Measurements from ENCODE around the gene LARP1B.

LARP1B gene

DNA sequence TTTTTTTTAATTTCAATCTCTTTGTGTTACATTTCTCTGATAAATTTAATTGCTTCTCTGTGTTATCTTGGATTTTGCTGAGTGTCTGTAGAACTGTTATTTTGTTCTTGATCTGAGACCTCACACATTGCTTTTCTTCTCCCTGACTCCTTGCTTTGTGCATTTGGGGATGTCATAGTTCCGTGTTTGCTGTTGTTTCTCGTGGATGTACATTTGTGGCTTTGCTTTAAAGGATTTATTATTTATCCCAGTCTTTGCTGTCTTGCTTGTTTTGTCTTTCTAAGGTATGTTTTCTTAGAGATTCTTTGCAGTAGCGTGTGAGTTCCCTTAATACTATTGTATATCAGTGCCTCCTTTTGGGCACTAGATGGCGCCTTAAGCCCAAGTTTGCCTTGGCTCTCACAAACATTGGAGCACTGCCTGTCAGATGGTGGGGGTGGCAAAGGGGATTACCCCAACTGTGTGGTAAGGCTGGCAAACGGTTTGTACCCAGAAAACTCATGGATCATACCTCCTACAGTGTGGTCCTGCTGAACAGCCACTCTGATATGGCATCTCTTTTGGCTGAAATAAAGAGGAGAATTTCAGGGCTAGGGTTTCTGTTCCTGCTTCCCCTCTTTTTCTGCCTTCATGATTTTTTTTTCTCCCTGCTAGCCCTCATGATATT, 130.1 kb downstream of the LARP1B start:
- TF ChIP-seq, protein P1, sequence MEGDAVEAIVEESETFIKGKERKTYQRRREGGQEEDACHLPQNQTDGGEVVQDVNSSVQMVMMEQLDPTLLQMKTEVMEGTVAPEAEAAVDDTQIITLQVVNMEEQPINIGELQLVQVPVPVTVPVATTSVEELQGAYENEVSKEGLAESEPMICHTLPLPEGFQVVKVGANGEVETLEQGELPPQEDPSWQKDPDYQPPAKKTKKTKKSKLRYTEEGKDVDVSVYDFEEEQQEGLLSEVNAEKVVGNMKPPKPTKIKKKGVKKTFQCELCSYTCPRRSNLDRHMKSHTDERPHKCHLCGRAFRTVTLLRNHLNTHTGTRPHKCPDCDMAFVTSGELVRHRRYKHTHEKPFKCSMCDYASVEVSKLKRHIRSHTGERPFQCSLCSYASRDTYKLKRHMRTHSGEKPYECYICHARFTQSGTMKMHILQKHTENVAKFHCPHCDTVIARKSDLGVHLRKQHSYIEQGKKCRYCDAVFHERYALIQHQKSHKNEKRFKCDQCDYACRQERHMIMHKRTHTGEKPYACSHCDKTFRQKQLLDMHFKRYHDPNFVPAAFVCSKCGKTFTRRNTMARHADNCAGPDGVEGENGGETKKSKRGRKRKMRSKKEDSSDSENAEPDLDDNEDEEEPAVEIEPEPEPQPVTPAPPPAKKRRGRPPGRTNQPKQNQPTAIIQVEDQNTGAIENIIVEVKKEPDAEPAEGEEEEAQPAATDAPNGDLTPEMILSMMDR (IDR thresholded peaks at IDR 0.05; ENCODE audit: low read depth, low read length, missing control alignments): peak; percentile 87
- H3K4me3 ChIP-seq (ENCODE audit: low read depth, low read length): no peak overlapping the region
- peak; percentile 40 for DNase-seq (ENCODE audit: low read depth)

DNA sequence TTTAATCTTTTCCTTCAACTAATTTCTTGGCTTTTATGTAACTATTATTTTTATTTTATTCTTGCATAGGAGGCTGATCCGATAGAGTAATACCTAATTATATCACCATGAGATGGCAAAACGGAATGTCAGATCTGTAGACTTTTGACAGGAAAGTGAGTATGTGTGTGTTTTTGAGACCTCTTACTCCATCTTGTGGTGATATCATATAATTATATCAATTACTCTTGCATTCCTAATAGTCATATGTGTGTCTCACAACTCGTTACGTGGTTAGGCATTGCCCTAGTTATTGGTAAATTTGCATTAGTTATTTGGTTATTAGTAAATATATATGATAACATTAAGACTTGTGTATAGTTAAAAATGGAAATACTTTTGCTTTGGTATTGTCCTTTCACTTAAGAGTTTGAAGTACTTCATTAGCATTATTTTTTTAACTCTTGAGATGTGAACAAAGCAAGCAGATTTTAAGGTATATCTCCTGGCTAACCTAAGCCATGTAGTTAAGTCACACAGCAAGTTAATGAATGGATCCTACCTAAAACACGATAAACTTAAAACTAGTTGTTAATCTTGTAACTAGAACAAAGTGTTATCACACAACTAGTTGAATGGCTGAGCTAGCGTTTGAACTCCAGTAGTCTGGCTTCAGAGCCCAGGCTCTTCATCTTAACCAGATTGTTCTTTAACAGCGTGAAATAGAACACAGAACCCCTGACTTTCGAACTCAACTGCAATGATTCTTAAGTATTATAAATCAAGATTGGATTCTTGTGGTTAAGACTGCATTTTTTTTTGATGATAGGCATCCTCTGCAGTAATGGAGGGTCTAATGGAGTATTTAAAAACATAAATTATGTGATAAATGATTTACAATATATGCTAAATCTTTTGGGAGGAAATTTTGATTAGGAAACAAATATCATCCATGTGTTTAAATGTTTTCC, 159.4 kb downstream of the LARP1B start:
- TF ChIP-seq, protein P1 (IDR thresholded peaks at IDR 0.05; ENCODE audit: low read depth, low read length, missing control alignments): peak; percentile 15
- no peak for DNase-seq (ENCODE audit: low read depth)
- no peak overlapping the region for H3K4me3 ChIP-seq (ENCODE audit: low read depth, low read length)

DNA sequence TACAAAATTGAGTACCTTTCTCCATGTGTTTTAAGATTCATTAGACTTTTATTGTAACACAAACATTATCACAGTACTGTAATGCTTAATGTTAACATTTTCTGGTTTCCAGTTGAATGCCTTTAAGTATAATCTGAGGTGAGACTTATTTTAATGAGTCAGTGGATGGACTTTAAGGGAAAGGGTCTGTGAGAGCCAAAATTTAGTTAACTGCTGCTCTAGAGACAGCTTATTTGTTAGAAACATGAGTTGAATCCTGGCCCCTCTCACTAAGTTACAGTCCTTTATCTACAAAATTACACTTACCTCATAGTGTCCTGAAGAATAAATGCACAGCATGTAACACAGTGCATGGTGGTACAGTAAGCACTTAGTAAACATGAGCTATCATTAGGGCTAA, 160.5 kb downstream of the LARP1B start:
- DNase-seq (ENCODE audit: low read depth): no peak
- H3K4me3 ChIP-seq (ENCODE audit: low read depth, low read length): no peak overlapping the region
- TF ChIP-seq, protein P1 (IDR thresholded peaks at IDR 0.05; ENCODE audit: low read depth, low read length, missing control alignments): no peak

DNA sequence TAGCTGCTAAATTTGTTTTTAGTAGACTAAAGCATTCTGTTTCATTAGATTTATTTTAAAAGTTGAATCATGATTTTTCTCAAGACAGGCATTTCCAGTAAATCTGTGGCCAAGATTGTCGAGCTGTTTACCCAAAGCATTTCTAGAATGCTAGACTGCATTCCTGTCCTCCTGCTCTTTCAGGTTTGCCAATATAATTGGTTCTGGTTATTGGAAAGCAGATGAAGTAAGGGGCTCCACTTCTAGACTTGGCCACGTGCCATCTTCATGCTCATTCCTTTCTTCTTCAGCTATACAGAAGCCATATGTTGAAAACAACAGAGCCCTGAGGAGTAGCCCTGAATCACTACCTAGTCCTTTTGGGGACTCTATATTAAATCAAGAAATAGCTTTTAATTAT, 164.0 kb downstream of the LARP1B start:
- TF ChIP-seq, protein P1 (IDR thresholded peaks at IDR 0.05; ENCODE audit: low read depth, low read length, missing control alignments): no peak
- no peak overlapping the region for H3K4me3 ChIP-seq (ENCODE audit: low read depth, low read length)
- DNase-seq (ENCODE audit: low read depth): no peak

DNA sequence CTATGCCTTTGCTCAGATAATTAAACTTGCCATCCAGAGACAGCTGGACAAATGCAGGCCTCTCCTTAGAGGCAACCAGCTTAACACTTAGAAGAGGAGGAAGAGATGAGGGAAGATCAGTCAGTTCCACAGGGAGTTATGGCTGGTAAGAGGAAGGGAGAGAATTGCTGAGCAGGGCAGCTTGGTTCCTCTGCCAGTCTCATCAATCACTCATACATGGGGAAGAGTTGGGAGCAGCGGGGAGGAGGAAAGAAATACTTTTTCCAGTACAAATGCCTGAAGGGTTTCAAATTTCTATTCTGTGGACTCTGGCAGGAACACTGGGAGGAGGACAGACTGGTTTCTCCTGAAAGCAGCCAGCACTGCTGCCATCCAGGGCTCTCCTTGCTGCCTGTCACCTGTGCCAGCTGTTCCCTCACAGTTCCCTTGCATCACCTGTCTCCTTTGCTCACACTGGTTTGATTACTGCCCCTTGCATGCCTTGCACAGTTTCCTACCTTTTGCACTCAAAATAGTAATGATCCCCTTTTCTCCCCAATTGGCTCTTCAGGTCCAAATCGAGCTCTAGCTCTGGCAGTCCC, 167.0 kb downstream of the LARP1B start:
- TF ChIP-seq, protein P1 (IDR thresholded peaks at IDR 0.05; ENCODE audit: low read depth, low read length, missing control alignments): no peak
- DNase-seq (ENCODE audit: low read depth): no peak

DNA sequence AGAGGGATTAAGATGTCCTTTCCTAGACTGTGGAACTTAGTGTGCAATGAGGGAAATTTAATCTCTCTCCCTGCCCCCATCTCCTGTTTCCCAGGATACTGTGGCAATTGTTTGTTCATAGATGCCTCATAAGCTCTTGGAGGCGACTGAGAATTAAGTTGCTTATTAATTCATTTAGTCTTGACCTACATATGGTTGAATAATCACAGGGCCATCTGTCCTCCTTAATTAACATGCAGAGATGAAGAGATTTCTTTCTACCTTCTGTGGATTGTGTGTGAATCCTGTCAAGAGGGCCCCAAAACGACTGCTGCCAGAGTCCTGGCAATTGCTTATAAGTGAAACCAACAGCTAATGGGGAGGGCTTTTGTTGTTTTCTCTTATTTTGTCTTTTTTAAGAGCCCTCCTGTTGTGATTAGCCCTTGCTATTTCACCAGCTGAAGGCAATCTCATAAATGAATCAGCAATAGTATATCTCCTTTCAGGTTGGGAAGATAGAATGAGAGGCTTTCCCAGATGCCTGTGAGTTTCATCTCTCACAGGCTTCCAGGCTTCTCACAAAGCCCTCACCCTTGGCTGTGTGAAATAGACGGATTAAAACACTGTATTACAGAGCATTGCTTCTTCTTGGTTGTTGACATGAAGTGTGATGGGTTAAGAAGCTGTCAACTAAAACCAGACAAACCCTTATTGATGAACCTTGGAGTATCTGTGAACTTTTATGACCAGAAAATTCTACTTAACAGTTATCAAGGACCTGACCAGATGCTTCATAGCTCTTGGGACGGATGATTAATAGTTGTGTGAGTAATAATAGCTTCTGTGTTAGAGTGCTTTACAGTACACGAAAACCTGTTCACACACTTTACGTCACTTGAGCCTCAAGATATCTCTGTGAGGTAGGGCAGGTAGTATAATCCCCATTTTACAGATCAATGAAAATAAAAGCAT, 168.0 kb downstream of the LARP1B start:
- TF ChIP-seq, protein P1 (IDR thresholded peaks at IDR 0.05; ENCODE audit: low read depth, low read length, missing control alignments): no peak
- H3K4me3 ChIP-seq (ENCODE audit: low read depth, low read length): no peak overlapping the region
- DNase-seq (ENCODE audit: low read depth): no peak

More for the DNA sequence above, 167.0 kb downstream of the LARP1B start:
- H3K4me3 ChIP-seq (ENCODE audit: low read depth, low read length): no peak overlapping the region

All from GM12864 (cell line).